GM12873 (cell line): ENCODE results near the gene FOXM1.

ENCODE experiments used
- TF ChIP-seq, protein P1 (sequence below): IDR thresholded peaks from 2 replicates; pipeline ENCODE4 v1.5.1; 2012; ENCODE audit warnings: low read depth, mild to moderate bottlenecking, moderate library complexity, low read length, control low read depth; ENCODE audit not compliant: insufficient read depth; ENCODE audit errors: missing control alignments

Gene FOXM1

GRCh38 chr12:2904260-2904659 is 27.3 kb upstream of the FOXM1 start:
- TF ChIP-seq, protein P1, sequence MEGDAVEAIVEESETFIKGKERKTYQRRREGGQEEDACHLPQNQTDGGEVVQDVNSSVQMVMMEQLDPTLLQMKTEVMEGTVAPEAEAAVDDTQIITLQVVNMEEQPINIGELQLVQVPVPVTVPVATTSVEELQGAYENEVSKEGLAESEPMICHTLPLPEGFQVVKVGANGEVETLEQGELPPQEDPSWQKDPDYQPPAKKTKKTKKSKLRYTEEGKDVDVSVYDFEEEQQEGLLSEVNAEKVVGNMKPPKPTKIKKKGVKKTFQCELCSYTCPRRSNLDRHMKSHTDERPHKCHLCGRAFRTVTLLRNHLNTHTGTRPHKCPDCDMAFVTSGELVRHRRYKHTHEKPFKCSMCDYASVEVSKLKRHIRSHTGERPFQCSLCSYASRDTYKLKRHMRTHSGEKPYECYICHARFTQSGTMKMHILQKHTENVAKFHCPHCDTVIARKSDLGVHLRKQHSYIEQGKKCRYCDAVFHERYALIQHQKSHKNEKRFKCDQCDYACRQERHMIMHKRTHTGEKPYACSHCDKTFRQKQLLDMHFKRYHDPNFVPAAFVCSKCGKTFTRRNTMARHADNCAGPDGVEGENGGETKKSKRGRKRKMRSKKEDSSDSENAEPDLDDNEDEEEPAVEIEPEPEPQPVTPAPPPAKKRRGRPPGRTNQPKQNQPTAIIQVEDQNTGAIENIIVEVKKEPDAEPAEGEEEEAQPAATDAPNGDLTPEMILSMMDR: no peak

DNA sequence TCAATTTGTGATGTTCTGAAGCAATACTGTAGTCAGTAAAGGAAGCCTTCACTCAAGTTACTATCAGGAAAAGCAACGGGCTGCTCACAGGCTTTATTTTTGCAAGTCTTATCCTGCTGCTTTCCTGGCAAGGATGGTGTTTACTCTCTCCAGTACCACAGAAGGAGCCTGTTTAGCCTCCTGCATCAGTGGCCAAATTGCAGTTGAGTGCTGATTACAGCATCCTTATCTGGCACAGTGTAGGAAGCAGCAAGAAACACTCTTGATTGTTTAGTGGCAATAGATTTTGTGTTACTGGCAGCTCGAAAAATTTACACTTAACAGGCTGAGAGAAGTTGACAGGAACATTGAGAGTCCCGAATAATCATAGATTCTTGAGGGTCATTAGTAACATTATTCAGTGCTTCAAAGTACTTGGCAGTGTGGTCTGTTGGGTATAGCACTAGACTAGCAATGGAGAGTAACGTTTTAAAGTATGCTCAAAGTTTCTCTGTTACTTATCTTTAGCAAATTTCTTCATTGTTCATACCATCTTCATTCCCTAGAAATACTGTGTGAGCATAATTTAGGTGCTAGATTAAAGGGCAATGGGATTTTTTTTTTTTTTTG is 25.4 kb upstream of the FOXM1 start:
- TF ChIP-seq, protein P1: no peak

DNA sequence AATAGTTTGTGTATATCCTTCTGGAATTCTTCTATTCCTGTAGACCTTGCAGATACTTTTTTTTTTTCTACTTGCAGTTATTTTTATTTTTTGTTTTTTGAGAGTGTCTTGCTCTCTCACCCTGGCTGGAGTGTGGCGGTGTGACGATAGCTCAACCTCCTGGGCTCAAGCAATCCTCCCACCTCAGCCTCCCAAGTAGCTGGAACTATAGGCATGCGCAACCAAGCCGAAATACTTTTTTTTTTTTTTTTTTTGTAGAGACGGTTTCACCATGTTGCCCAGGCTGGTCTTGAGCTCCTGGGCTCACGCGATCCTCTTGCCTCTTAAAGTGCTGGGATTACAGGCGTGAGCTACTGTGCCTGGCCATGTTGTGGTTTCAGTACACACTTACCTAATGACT is 23.7 kb upstream of the FOXM1 start:
- TF ChIP-seq, protein P1: no peak

- TF ChIP-seq, protein P1: no peak
Observed at GRCh38 chr12:2897418-2897817, 20.4 kb upstream of the FOXM1 start.

DNA sequence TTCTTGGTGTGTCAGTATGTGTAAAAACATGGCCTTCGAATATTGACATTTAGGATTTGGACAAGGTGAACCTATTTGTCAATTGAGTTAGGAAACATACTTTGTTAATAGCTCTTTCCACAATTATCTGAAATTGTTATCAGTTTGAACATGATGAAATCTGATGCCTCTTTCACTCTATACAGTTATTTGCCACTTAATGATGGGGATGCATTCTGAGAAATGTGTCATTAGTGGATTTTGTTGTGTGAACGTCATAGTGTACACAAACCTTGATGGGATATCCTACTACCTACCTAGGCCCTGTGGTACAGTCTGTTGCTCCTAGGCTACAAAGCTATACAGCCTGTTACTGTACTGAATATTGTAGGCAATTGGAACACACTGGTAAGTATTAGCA is 18.5 kb upstream of the FOXM1 start:
- TF ChIP-seq, protein P1: no peak

DNA sequence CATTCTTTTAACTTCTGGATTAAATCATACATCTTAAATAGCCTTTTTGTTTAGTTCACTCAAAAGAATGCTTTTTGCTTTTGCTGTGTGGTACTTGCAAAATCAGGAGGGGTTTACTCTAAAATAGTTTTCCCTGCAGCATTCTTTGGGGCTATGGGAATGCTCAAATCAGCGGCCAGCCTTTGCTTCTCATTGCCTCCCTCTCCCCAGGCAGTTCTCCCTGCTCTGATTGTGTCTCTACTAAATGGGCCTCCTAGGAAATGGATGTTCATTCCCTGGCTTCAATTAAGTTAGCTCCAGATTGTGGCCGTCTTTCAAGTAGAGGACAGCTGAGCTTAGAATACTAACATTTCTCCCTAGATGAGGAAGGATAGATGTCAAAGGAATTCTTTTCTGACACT is 18.1 kb upstream of the FOXM1 start:
- TF ChIP-seq, protein P1: no peak

DNA sequence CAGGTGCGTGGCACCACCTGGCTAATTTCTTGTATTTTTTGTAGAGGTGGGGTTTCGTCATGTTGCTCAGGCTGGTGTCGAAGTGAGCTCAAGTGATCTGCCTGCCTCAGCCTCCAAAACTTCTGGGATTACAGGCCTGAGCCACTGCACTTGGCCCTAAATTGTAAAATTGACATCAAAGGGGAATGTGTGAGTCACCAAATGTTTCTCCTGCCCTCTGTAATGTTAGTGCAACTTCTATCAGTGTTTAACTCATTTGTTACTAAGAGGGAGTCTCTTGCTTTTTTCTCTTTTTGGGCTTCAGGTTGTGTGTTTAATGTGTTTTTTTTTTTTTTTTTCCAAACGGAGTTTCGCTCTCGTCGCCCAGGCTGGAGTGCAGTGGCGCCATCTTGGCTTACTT is 16.0 kb upstream of the FOXM1 start:
- TF ChIP-seq, protein P1: no peak
